ENCODE measurements around the gene PTPRM. TPM values are rescaled to one million over a fixed set of nuclear protein-coding genes. Genes with fewer than 3 reads are reported as not detected.

Gene PTPRM
- total and polyA plus RNA-seq, 2 experiments from 2014 or later, result 30.9 to 62.8 TPM

DNA sequence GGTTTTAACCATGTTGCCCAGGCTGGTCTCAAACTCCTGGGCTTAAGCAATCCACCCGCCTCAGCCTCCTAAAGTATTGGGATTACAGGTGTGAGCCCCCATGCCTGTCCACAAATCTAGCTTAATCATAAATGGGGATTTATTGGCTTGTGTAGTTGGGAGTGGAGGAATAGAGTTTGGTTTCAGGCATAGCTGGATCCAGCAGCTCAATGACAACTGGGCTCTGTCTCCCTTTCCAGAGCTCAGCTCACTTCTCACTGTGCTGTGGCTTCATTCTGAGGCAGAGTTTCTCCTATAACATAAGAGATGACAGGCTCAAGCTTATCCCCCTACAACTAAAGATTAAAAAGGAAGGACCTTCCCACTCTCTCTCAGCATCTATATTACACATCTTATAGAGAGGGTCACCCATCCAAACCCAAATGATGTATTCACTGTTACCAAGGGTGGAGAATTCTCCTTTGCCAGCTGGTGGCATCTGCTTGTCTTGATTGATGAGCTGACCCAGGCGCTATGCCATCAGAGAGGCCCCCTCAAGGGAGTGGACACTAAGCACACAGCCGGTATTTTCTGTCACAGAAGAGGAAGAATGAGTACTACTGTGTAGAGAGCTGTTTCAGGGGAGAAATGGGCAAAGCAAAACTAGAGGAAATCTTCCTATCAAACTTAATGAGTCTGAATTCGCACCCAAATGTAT lies 280.4 kb downstream of the PTPRM start:
- DNase-seq, result no peak
- Histone ChIP-seq H3K79me2 (ENCODE audit: insufficient read depth) (no peaks in the 10 kb centered on the region), H2AFZ (no peak overlapping the region), H3F3A (ENCODE audit: insufficient read depth) (no peaks in the 10 kb centered on the region), H3K4me3 (no peak overlapping the region), H3K9me2 (ENCODE audit: insufficient read depth) (no peaks in the 10 kb centered on the region), H3K4me2 (ENCODE audit: unreplicated experiment) (no peak overlapping the region), H3K36me3 (ENCODE audit: low read depth) (no peaks in the 10 kb centered on the region), H3K4me1 (ENCODE audit: insufficient read depth) (no peaks in the 10 kb centered on the region), H3K9me3 (ENCODE audit: low read depth) (peaks cover 4% of the 10 kb centered on the region), H3K9ac (no peak overlapping the region), H3K27ac (no peak overlapping the region), H3K27me3 (replicated peaks; ENCODE audit: insufficient read depth) (no peaks in the 10 kb centered on the region), H4K20me1 (ENCODE audit: insufficient read depth) (no peaks in the 10 kb centered on the region; the same call in 1 of the 2 replicates)
- 59 to 60% methylated on average over 4 of the region's 4 CpGs for WGBS, 2 experiments (ENCODE audit: low coverage in 1 of 2, low lambda C conversion rate in 2 of 2, missing lambda C conversion rate in 2 of 2)
- TF ChIP-seq EZH2 (IDR thresholded peaks at IDR 0.05; ENCODE audit: insufficient read depth, poor library complexity, severe bottlenecking), result no peak
- TF ChIP-seq EZH2phosphoT487 (IDR thresholded peaks at IDR 0.05; ENCODE audit: insufficient read depth, low read depth), result no peak
- in situ Hi-C loops (cut with MboI), result no loop called here

DNA sequence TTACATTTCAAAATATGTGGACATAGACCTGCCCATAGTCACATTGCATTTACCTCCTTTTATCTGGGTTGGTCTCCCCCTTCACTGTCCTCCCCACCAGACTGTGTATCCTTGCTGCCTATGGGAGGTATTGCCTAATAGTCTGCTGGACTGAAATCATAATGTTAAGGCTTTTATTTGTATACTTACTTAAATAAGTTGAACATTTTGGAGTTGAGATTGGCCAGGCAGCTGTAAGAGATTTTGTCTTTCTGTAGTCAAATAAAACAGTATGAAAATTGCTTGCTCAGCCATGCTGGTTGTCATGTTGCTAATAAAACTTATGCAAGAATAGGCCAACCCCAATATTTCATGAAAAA lies 280.9 kb downstream of the PTPRM start:
- H3K9me2 ChIP-seq (ENCODE audit: insufficient read depth), result no peaks in the 10 kb centered on the region
- no peak overlapping the region for H3K4me2 ChIP-seq (ENCODE audit: unreplicated experiment)
- H3K9me3 ChIP-seq (ENCODE audit: low read depth), result peaks cover 4% of the 10 kb centered on the region
- H3K36me3 ChIP-seq (ENCODE audit: low read depth), result no peaks in the 10 kb centered on the region
- no peak for TF ChIP-seq EZH2 (IDR thresholded peaks at IDR 0.05; ENCODE audit: insufficient read depth, poor library complexity, severe bottlenecking)
- no peak for TF ChIP-seq EZH2phosphoT487 (IDR thresholded peaks at IDR 0.05; ENCODE audit: insufficient read depth, low read depth)
- H2AFZ ChIP-seq, result no peak overlapping the region
- H3K4me1 ChIP-seq (ENCODE audit: insufficient read depth), result no peaks in the 10 kb centered on the region
- DNase-seq, result no peak
- H3K27me3 ChIP-seq (replicated peaks; ENCODE audit: insufficient read depth), result no peaks in the 10 kb centered on the region
- no peak overlapping the region for H3K4me3 ChIP-seq
- in situ Hi-C loops (cut with MboI), result no loop called here
- no peaks in the 10 kb centered on the region for H3F3A ChIP-seq (ENCODE audit: insufficient read depth)
- H3K79me2 ChIP-seq (ENCODE audit: insufficient read depth), result no peaks in the 10 kb centered on the region
- H3K9ac ChIP-seq, result no peak overlapping the region
- no peaks in the 10 kb centered on the region; the same call in 1 of the 2 replicates for H4K20me1 ChIP-seq (ENCODE audit: insufficient read depth)
- no peak overlapping the region for H3K27ac ChIP-seq

DNA sequence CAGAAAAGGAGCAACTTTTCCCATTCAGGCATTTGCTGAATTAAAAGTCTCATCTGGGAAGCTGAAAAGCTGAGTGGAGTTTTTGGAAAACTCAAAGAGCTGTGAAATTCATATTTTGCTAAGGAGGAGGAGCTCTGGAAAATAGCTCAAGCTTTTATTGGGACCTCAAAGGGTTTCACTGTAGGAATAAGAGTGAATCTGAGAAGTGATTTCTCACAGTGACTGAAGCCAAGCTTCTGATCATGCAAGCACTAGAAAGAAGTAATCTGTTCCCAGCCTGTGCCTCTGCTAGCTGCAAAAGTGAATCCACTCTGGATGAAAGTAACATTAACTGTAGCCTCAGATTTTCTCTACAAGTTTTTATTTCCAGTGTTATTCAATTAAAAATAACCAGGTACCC lies 283.3 kb downstream of the PTPRM start:
- Histone ChIP-seq H3K4me2 (ENCODE audit: unreplicated experiment) (no peak overlapping the region), H3K9me2 (ENCODE audit: insufficient read depth) (no peaks in the 10 kb centered on the region), H3K9me3 (ENCODE audit: low read depth) (peaks cover 3% of the 10 kb centered on the region), H4K20me1 (ENCODE audit: insufficient read depth) (no peaks in the 10 kb centered on the region; the same call in 1 of the 2 replicates), H3K27ac (no peak overlapping the region), H3K27me3 (replicated peaks; ENCODE audit: insufficient read depth) (no peaks in the 10 kb centered on the region), H2AFZ (no peak overlapping the region), H3K79me2 (ENCODE audit: insufficient read depth) (no peaks in the 10 kb centered on the region), H3K9ac (no peak overlapping the region), H3K36me3 (ENCODE audit: low read depth) (no peaks in the 10 kb centered on the region), H3K4me1 (ENCODE audit: insufficient read depth) (no peaks in the 10 kb centered on the region), H3F3A (ENCODE audit: insufficient read depth) (no peaks in the 10 kb centered on the region), H3K4me3 (no peak overlapping the region)
- DNase-seq, result no peak
- in situ Hi-C loops (cut with MboI), result no loop called here
- TF ChIP-seq EZH2phosphoT487 (IDR thresholded peaks at IDR 0.05; ENCODE audit: insufficient read depth, low read depth) (no peak), EZH2 (IDR thresholded peaks at IDR 0.05; ENCODE audit: insufficient read depth, poor library complexity, severe bottlenecking) (no peak)

DNA sequence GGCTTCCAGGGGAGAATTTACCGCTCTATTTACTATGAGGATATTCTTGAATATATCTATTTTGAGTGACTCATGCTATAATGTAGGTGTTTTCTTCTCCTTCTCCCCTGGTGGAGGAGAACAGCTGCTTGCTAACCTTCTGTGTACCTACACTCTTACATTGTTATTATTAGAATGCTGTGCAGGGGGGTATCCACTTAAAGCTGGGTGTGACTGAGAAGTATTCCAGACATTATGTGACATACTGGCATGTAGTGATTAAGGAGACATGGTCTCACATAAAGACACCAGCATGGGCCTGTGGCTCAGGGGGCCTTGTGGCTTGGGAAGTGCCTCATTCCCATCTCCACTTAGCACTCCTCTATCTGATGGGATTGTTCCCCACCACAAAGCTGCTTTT lies 287.9 kb downstream of the PTPRM start:
- TF ChIP-seq EZH2 (IDR thresholded peaks at IDR 0.05; ENCODE audit: insufficient read depth, poor library complexity, severe bottlenecking) (no peak), EZH2phosphoT487 (IDR thresholded peaks at IDR 0.05; ENCODE audit: insufficient read depth, low read depth) (no peak)
- H3K9ac ChIP-seq, result no peak overlapping the region
- no peaks in the 10 kb centered on the region for H3K36me3 ChIP-seq (ENCODE audit: low read depth)
- H3K4me1 ChIP-seq (ENCODE audit: insufficient read depth), result peaks cover 16% of the 10 kb centered on the region
- no peak overlapping the region for H3K27ac ChIP-seq
- no peak overlapping the region for H2AFZ ChIP-seq
- in situ Hi-C loops (cut with MboI), result no loop called here
- no peaks in the 10 kb centered on the region for H3K9me2 ChIP-seq (ENCODE audit: insufficient read depth)
- 0 out of 2 replicates have a peak, but pooled peaks cover 3% of the 10 kb centered on the region for H3K79me2 ChIP-seq (ENCODE audit: insufficient read depth)
- no peaks in the 10 kb centered on the region for H3K9me3 ChIP-seq (ENCODE audit: low read depth)
- H3K4me3 ChIP-seq, result no peak overlapping the region
- no peak overlapping the region for H3K4me2 ChIP-seq (ENCODE audit: unreplicated experiment)
- no peaks in the 10 kb centered on the region for H3F3A ChIP-seq (ENCODE audit: insufficient read depth)
- WGBS, 2 experiments (ENCODE audit: low coverage in 1 of 2, low lambda C conversion rate in 2 of 2, missing lambda C conversion rate in 2 of 2), result 95 to 100% methylated on average over 1 of the region's 1 CpG
- H3K27me3 ChIP-seq (replicated peaks; ENCODE audit: insufficient read depth), result no peaks in the 10 kb centered on the region
- DNase-seq, result no peak
- no peaks in the 10 kb centered on the region for H4K20me1 ChIP-seq (ENCODE audit: insufficient read depth)

DNA sequence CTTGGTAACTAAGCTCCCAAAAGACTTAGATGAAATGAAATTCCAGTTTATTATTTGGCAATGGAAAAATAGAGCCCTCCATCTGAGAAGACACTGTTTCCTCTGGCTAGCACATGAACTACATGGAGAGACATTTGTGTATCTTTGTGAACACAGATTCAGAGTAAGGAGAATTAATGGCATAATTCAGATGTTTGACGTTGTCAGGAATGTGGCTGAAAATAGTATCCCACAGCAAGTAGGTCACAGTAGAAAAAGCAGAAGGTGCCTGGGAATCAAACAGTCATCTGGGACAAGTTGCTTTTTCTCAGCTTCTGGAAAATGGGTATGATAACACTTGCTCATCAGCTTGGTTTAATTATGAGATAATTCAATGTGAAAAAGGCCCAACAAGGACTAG lies 288.6 kb downstream of the PTPRM start:
- no peak overlapping the region for H3K27ac ChIP-seq
- no peaks in the 10 kb centered on the region for H3F3A ChIP-seq (ENCODE audit: insufficient read depth)
- 0 to 4% methylated on average over 1 of the region's 1 CpG for WGBS, 2 experiments (ENCODE audit: low coverage in 1 of 2, low lambda C conversion rate in 2 of 2, missing lambda C conversion rate in 2 of 2)
- no peak overlapping the region for H3K4me3 ChIP-seq
- no peak for DNase-seq
- H3K9me2 ChIP-seq (ENCODE audit: insufficient read depth), result no peaks in the 10 kb centered on the region
- no peak overlapping the region for H2AFZ ChIP-seq
- H4K20me1 ChIP-seq (ENCODE audit: insufficient read depth), result no peaks in the 10 kb centered on the region
- H3K4me2 ChIP-seq (ENCODE audit: unreplicated experiment), result no peak overlapping the region
- no peaks in the 10 kb centered on the region for H3K36me3 ChIP-seq (ENCODE audit: low read depth)
- 0 out of 2 replicates have a peak, but pooled peaks cover 3% of the 10 kb centered on the region for H3K79me2 ChIP-seq (ENCODE audit: insufficient read depth)
- in situ Hi-C loops (cut with MboI), result no loop called here
- H3K4me1 ChIP-seq (ENCODE audit: insufficient read depth), result peaks cover 16% of the 10 kb centered on the region
- TF ChIP-seq EZH2 (IDR thresholded peaks at IDR 0.05; ENCODE audit: insufficient read depth, poor library complexity, severe bottlenecking), result no peak
- TF ChIP-seq EZH2phosphoT487 (IDR thresholded peaks at IDR 0.05; ENCODE audit: insufficient read depth, low read depth), result no peak
- H3K9ac ChIP-seq, result no peak overlapping the region
- H3K27me3 ChIP-seq (replicated peaks; ENCODE audit: insufficient read depth), result no peaks in the 10 kb centered on the region
- H3K9me3 ChIP-seq (ENCODE audit: low read depth), result no peaks in the 10 kb centered on the region
